Activated B cell treated with CpG ODN at 0.5 μM for 24 hours (primary cell): ENCODE measurements around the gene PRKAR2B. TPM values are rescaled to one million over a fixed set of nuclear protein-coding genes. Genes with fewer than 3 reads are reported as not detected.

Source experiments
- ATAC-seq: fragments of 200-7000 bp; cut with Tn5 transposase; one replicate; pipeline ENCODE4 v1.10.0; 2021; ENCODE audit warnings: low read depth, mild to moderate bottlenecking, moderate library complexity
- CTCF ChIA-PET: fragments of 350-600 bp; sonication (Branson Sonifier 250); formaldehyde crosslinking; loops from one replicate; lab custom pipeline; 2021; ENCODE audit warnings: antibody characterized with exemption; lab: Charles Lee
- POLR2A ChIA-PET: fragments of 350-600 bp; sonication (Branson Sonifier 250); formaldehyde crosslinking; loops from one replicate; lab custom pipeline; 2021; ENCODE audit warnings: antibody characterized with exemption; lab: Charles Lee
- DNase-seq: peaks from one replicate; pipeline ENCODE4 v3.0.0; 2022
- H3K27ac Mint-ChIP-seq: one replicate; pipeline ENCODE4 v1.8.0; 2020; ENCODE audit warnings: mixed read lengths
- H3K27me3 Mint-ChIP-seq: one replicate; pipeline ENCODE4 v1.8.0; 2021; ENCODE audit warnings: mixed read lengths
- H3K36me3 Mint-ChIP-seq: one replicate; pipeline ENCODE4 v1.8.0; 2021; ENCODE audit warnings: low read depth, mixed read lengths
- H3K4me1 Mint-ChIP-seq: one replicate; pipeline ENCODE4 v1.8.0; 2021; ENCODE audit warnings: mixed read lengths
- H3K4me3 Mint-ChIP-seq: one replicate; pipeline ENCODE4 v1.8.0; 2020; ENCODE audit warnings: mild to moderate bottlenecking, mixed read lengths
- H3K9me3 Mint-ChIP-seq: one replicate; pipeline ENCODE4 v1.8.0; 2020; ENCODE audit warnings: mixed read lengths
- CTCF ChIP-seq: fragments of 200-600 bp; IDR thresholded peaks from one replicate; pipeline ENCODE4 v1.8.0; 2022; ENCODE audit warnings: antibody characterized with exemption, mild to moderate bottlenecking
- intact Hi-C: fragments of 100-400 bp; cut with micrococcal nuclease; formaldehyde crosslinking; loops from one replicate; pipeline ENCODE4 v1.15.1; 2024
- total RNA-seq: library from RNA; stranded (reverse); gene quantifications from 2 replicates; pipeline ENCODE4 v1.2.3, GENCODE V29; 2022

Gene PRKAR2B
- 0.64 and 0.71 TPM in 2 replicates for total RNA-seq

DNA sequence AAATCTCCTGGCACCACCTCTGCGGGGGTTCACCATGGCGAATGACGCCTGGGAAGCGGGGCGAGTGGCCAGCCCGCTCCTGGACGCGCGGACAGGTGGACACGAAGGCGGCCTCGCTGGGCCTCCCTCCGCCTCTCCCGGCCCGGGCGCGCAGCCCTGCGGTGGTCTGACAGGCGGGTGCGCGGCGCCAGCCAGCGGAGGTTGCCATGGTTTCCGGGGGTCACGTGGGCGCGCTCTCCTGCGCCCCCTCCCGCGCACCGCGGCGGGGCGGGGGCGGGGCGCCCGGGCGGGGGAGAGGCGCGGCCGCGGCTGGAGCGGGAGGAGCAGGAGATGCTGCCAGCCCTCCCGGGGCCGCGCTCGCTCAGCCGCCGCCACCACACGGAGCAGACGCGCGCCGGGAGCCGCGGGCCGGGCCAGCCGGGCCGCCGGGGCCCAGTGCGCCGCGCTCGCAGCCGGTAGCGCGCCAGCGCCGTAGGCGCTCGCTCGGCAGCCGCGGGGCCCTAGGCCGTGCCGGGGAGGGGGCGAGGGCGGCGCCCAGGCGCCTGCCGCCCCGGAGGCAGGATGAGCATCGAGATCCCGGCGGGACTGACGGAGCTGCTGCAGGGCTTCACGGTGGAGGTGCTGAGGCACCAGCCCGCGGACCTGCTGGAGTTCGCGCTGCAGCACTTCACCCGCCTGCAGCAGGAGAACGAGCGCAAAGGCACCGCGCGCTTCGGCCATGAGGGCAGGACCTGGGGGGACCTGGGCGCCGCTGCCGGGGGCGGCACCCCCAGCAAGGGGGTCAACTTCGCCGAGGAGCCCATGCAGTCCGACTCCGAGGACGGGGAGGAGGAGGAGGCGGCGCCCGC lies at the start of gene PRKAR2B:
PRKAR2B (plus strand) TSS at position 359 of the 848 bp plus-strand sequence; CDS start at position 562, 203 bp downstream.
- no peak for TF ChIP-seq CTCF
- intact Hi-C loops, result loop anchor here (5.0 to 10.0 kb wide), 3 partner anchors 83 to 760 kb away; partner anchors contain the start of gene NAMPT
- peak; percentile 70 for DNase-seq
- Mint-ChIP-seq H3K27ac (no peak within 1 kb of the TSS), H3K9me3 (no peaks in the 10 kb centered on the region), H3K27me3 (peaks cover 26% of the 10 kb centered on the region), H3K4me3 (peak within 1 kb of the TSS; percentile 86), H3K36me3 (no peaks in the 10 kb centered on the region), H3K4me1 (peaks cover 9% of the 10 kb centered on the region)
- ATAC-seq, result peak; percentile 90
- CTCF ChIA-PET, result no interaction called here
- POLR2A ChIA-PET, result no interaction called here

- peaks cover 21% of the 10 kb centered on the region for H3K27me3 Mint-ChIP-seq
- no peak for ATAC-seq
- TF ChIP-seq CTCF, result no peak
- no peak overlapping the region for H3K4me3 Mint-ChIP-seq
- H3K36me3 Mint-ChIP-seq, result no peaks in the 10 kb centered on the region
- no peaks in the 10 kb centered on the region for H3K9me3 Mint-ChIP-seq
- intact Hi-C loops, result no loop called here
- POLR2A ChIA-PET, result no interaction called here
- DNase-seq, result no peak
- H3K27ac Mint-ChIP-seq, result no peak overlapping the region
- CTCF ChIA-PET, result no interaction called here
- no peaks in the 10 kb centered on the region for H3K4me1 Mint-ChIP-seq
Observed at GRCh38 chr7:106994833-106995232, 49.7 kb upstream of the PRKAR2B start.

DNA sequence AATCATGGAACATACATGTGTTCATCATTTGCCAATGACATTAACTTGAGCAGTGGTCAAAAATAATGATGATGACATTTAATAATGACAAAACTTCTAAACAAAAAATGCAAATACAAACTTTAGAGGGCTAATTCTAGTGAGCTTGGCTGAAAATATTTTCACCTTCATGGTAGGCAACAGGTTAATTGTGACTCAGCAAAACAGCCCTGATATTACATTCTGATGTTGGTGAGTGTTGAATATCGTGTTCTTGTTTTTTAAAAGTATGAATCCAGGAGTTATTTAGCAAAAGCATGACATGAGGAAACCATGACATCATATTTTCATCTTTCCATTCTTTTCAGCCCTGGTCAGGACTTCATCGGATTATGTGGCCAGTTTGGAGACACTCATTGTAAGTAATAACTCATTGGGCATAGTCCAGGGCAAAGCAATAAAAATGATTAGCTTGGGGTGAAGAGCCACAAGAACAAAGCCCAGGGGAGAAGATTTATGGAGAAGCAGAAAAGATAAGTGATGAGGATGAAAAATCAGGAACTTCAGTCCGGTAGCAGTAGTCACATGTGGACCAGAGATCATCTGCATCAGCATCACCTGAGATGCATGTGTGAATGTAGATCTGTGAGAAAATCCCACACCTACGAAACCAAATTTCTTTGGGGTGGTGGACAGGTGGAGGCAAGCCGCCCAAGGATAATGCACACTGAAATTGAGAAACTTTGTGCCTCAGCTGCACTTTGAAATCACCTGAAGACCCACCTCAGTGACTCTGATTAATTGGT lies 46.8 kb upstream of the PRKAR2B start:
- DNase-seq (no peak), ATAC-seq (no peak)
- intact Hi-C loops, result no loop called here
- H3K27me3 Mint-ChIP-seq, result peaks cover 21% of the 10 kb centered on the region
- H3K4me1 Mint-ChIP-seq, result no peaks in the 10 kb centered on the region
- POLR2A ChIA-PET, result no interaction called here
- no peak overlapping the region for H3K27ac Mint-ChIP-seq
- H3K9me3 Mint-ChIP-seq, result no peaks in the 10 kb centered on the region
- TF ChIP-seq CTCF, result no peak
- H3K36me3 Mint-ChIP-seq, result no peaks in the 10 kb centered on the region
- CTCF ChIA-PET, result no interaction called here
- H3K4me3 Mint-ChIP-seq, result no peak overlapping the region

- no peak for ATAC-seq
- CTCF ChIA-PET, result no interaction called here
- no peak for TF ChIP-seq CTCF
- Mint-ChIP-seq H3K4me1 (no peaks in the 10 kb centered on the region), H3K27ac (no peak overlapping the region), H3K4me3 (no peak overlapping the region), H3K27me3 (peaks cover 21% of the 10 kb centered on the region), H3K9me3 (no peaks in the 10 kb centered on the region), H3K36me3 (no peaks in the 10 kb centered on the region)
- no peak for DNase-seq
- POLR2A ChIA-PET, result no interaction called here
- intact Hi-C loops, result no loop called here
Observed at GRCh38 chr7:106999023-106999422, 45.5 kb upstream of the PRKAR2B start.

DNA sequence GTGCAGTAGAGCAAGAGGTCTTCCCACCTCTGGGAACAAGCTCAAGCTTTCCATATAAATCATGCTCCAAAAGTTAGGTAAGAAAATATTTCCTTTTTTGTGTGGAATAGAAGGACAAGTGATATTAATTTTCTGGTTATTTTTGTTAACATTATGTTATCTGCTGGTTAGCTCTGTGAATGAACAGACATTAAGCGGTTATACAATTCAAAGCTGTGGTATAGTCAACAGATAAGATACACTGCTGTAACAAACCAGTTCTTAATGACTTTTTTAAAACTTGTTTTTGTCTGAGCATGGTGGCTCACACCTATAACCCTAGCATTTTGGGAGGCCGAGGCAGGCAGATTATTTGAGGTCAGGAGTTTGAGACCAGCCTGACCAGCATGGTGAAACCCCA lies 43.0 kb upstream of the PRKAR2B start:
- Mint-ChIP-seq H3K27me3 (peaks cover 12% of the 10 kb centered on the region), H3K9me3 (no peaks in the 10 kb centered on the region), H3K4me1 (no peaks in the 10 kb centered on the region), H3K36me3 (no peaks in the 10 kb centered on the region), H3K27ac (no peak overlapping the region), H3K4me3 (no peak overlapping the region)
- intact Hi-C loops, result no loop called here
- DNase-seq (no peak), ATAC-seq (no peak)
- CTCF ChIA-PET, result no interaction called here
- POLR2A ChIA-PET, result no interaction called here
- TF ChIP-seq CTCF, result no peak
